Esophagus muscularis mucosa (tissue), 4 donors: ENCODE measurements around the gene B3GALNT2. TPM values are rescaled to one million over a fixed set of nuclear protein-coding genes. Genes with fewer than 3 reads are reported as not detected.

Experiments
- DNase-seq: peaks from one replicate; pipeline ENCODE4 v3.0.0-alpha.2; 2017; ENCODE audit errors: extremely low spot score
- H3K27ac ChIP-seq, 4 donors: fragments of 200-600 bp; sonication (generic); replicated peaks in 1 of 4; 1 replicate in 3 of 4; 2 replicates in 1 of 4; pipeline ENCODE4 v1.5.1; 2016 to 2019; ENCODE audit warnings: mild to moderate bottlenecking in 1 of 4
- H3K27me3 ChIP-seq, 4 donors: fragments of 200-600 bp; sonication (generic); one replicate each; pipeline versions ENCODE4 v1.5.1 to v1.6.0; 2016 to 2019
- H3K36me3 ChIP-seq, 4 donors: fragments of 200-600 bp; sonication (generic); one replicate each; pipeline ENCODE4 v1.5.1; 2016 to 2019
- H3K4me1 ChIP-seq, 4 donors: fragments of 200-600 bp; sonication (generic); one replicate each; pipeline ENCODE4 v1.5.1; 2016 to 2019
- H3K4me3 ChIP-seq, 4 donors: fragments of 200-600 bp; sonication (generic); 1 replicate in 2 of 4; 2 replicates in 2 of 4; pipeline ENCODE4 v1.5.1; 2016 to 2019; ENCODE audit warnings: mild to moderate bottlenecking in 4 of 4, moderate library complexity in 1 of 4
- H3K9me3 ChIP-seq, 4 donors: fragments of 200-600 bp; sonication (generic); 1 replicate in 3 of 4; 2 replicates in 1 of 4; pipeline ENCODE4 v1.5.1; 2016 to 2019
- EP300 ChIP-seq: sonication (generic); formaldehyde crosslinking; IDR thresholded peaks from one replicate; pipeline ENCODE4 v1.6.1; 2017; ENCODE audit warnings: antibody characterized with exemption
- POLR2A ChIP-seq: fragments of 450-650 bp; IDR thresholded peaks from one replicate; pipeline ENCODE4 v1.6.1; 2017; ENCODE audit warnings: antibody characterized with exemption, moderate library complexity, mild to moderate bottlenecking, low read depth
- POLR2AphosphoS5 ChIP-seq, 2 donors: sonication (generic); formaldehyde crosslinking; IDR thresholded peaks; one replicate each; pipeline ENCODE4 v1.6.1; 2017; ENCODE audit warnings: antibody characterized with exemption in 2 of 2
- WGBS: methylation state at CpG from one replicate; pipeline ENCODE4 v1.1.5; 2018; 5-methylcytosine and 5-hydroxymethylcytosine counted together
- intact Hi-C: fragments of 100-400 bp; cut with DNase I; formaldehyde crosslinking; loops from one replicate; pipeline ENCODE4 v1.15.1; 2023
- total RNA-seq, 4 donors: library from RNA; depleted of rRNA; stranded (reverse); fragments of >200 nt; gene quantifications; one replicate each; pipeline versions ENCODE4 v1.1.0 to v1.2.1, GENCODE V29; 2016
- TF ChIP-seq, protein P1 (sequence below), 3 experiments: fragments of 200-600 bp in 2 of 3; fragments of 450-650 bp in 1 of 3; sonication (generic) in 2 of 3; IDR thresholded peaks; one replicate each; pipeline ENCODE4 v1.5.1; 2017 to 2019; ENCODE audit warnings: antibody characterized with exemption in 3 of 3, mild to moderate bottlenecking in 2 of 3, moderate library complexity in 1 of 3

Gene B3GALNT2
- total RNA-seq, 4 donors from 2014 or later, result 49.0 to 68.4 (median 55.5) TPM

DNA sequence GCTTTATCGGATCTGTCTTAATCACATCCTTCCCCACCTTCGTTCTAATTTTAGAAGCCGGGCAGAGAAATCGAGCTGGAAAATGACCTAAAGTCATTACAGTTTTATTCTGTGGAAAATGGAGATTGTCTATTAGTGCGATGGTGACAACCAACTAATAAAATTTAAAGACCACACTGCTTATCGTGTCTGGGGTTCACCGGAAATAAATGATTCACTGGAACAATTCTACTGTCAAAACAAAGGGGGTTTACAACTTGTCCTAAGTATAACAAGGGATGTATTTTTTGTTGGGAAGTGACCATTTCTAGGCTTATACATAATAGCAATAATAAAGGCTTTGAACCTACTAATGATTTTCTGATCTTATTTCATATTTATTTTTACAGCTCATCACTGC, 55.6 kb downstream of the B3GALNT2 start:
- no peak overlapping the region for H3K27ac ChIP-seq
- H3K36me3 ChIP-seq, result peaks cover 50 to 99% (median 93%) of the 10 kb centered on the region in 4 donors
- H3K4me1 ChIP-seq, result no peaks in the 10 kb centered on the region
- no peak overlapping the region for H3K4me3 ChIP-seq
- H3K9me3 ChIP-seq, result no peaks in the 10 kb centered on the region
- intact Hi-C loops, result no loop called here
- DNase-seq, result no peak
- 82% methylated on average over 7 of the region's 7 CpGs for WGBS
- no peaks in the 10 kb centered on the region for H3K27me3 ChIP-seq
- TF ChIP-seq POLR2AphosphoS5 (IDR thresholded peaks at IDR 0.05) (no peak), POLR2A (no peak), EP300 (no peak)
- TF ChIP-seq, protein P1, sequence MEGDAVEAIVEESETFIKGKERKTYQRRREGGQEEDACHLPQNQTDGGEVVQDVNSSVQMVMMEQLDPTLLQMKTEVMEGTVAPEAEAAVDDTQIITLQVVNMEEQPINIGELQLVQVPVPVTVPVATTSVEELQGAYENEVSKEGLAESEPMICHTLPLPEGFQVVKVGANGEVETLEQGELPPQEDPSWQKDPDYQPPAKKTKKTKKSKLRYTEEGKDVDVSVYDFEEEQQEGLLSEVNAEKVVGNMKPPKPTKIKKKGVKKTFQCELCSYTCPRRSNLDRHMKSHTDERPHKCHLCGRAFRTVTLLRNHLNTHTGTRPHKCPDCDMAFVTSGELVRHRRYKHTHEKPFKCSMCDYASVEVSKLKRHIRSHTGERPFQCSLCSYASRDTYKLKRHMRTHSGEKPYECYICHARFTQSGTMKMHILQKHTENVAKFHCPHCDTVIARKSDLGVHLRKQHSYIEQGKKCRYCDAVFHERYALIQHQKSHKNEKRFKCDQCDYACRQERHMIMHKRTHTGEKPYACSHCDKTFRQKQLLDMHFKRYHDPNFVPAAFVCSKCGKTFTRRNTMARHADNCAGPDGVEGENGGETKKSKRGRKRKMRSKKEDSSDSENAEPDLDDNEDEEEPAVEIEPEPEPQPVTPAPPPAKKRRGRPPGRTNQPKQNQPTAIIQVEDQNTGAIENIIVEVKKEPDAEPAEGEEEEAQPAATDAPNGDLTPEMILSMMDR (IDR thresholded peaks at IDR 0.05), result no peak

DNA sequence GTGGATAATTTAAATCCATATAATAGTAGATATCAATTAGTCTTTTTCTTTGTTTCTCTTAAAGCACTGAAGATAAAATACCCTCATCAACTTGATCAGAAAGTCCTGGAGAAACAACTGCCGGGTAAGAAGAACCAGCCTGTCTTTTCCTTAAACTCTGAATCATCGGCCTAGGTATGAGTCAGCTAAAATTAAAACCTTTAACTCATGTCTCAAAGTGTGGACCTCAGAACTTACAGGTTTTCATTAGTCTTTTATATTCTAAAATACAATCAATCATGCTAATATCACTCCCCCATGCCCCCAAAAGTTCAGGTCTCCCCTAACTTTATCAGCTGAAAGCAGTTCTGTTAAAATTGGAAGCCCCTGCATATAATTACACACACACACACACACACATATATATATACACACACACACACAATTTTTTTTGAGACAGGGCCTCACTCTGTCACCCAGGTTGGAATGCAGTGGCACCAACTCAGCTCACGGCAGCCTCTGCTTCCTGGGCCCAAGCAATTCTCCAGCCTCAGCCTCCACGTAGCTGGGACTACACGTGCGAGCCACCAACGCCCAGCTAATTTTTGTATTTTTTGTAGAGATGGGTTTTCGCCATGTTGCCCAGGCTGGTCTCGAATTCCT, 61.3 kb downstream of the B3GALNT2 start:
- Histone ChIP-seq H3K27ac (peak overlapping the region in 2 of 4 donors; percentile 26 to 31), H3K4me3 (no peak overlapping the region), H3K9me3 (no peaks in the 10 kb centered on the region), H3K27me3 (no peaks in the 10 kb centered on the region), H3K36me3 (peaks cover 45 to 100% (median 97%) of the 10 kb centered on the region in 4 donors), H3K4me1 (no peaks in the 10 kb centered on the region)
- 81% methylated on average over 6 of the region's 9 CpGs for WGBS
- DNase-seq, result no peak
- intact Hi-C loops, result no loop called here
- TF ChIP-seq EP300, result no peak

DNA sequence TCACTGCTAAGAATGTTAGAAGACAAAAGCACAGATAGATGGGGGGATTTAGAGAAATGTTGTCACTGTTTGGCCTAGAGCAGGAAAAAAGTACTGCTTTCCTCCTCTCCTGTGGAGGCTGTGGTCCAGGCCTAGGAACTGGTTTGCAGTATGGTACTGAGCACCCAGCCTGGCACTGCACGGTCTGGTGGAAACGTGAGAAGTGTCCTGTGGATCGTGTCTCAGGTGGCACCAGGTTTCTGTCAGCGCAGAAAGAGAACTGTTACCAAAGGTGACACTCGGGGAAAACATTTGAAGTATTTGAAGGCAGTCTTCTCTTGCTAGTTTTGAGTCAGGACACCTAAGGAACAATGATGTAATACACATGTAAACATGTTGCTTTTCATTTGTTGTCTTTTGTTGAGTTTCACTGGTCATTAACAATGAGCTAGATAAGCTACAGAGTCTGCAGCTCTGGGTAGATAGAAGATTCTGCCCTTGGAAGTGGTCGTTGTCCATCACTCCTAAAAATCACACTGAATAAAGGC, 63.0 kb downstream of the B3GALNT2 start:
- Histone ChIP-seq H3K4me3 (no peak overlapping the region), H3K9me3 (no peaks in the 10 kb centered on the region), H3K36me3 (peaks cover 59 to 100% (median 97%) of the 10 kb centered on the region in 4 donors), H3K27ac (no peak overlapping the region), H3K4me1 (no peaks in the 10 kb centered on the region), H3K27me3 (no peaks in the 10 kb centered on the region)
- no peak for DNase-seq
- TF ChIP-seq EP300 (no peak), POLR2A (no peak), POLR2AphosphoS5 (IDR thresholded peaks at IDR 0.05) (no peak)
- TF ChIP-seq, protein P1 (IDR thresholded peaks at IDR 0.05), result no peak
- 93% methylated on average over 6 of the region's 6 CpGs for WGBS
- intact Hi-C loops, result no loop called here

DNA sequence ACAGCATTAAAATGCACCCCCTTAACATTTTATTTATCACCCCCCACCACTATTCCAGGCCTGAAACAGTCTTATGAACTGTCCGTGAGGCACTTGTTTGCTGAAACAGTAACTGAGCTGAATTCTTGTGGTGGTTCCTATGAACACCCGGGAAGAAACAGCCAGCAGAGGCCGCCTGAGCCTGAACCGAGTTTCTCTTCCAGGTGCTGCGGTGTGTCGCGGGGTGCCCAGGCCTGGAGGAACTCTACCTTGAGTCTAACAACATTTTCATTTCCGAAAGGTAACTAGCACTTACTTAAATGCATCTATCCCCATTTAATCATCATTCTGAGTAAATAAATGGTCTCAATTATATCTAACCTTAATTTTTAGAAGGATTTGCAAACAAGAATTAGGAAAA, 70.3 kb downstream of the B3GALNT2 start:
- 96% methylated on average over 5 of the region's 8 CpGs for WGBS
- H3K4me1 ChIP-seq, result no peaks in the 10 kb centered on the region
- H3K9me3 ChIP-seq, result no peaks in the 10 kb centered on the region
- intact Hi-C loops, result no loop called here
- peaks cover 29 to 76% (median 56%) of the 10 kb centered on the region in 4 donors for H3K36me3 ChIP-seq
- no peak overlapping the region for H3K27ac ChIP-seq
- H3K27me3 ChIP-seq, result no peaks in the 10 kb centered on the region
- no peak for DNase-seq
- TF ChIP-seq, protein P1 (IDR thresholded peaks at IDR 0.05), result no peak
- TF ChIP-seq EP300 (no peak), POLR2A (no peak), POLR2AphosphoS5 (IDR thresholded peaks at IDR 0.05) (no peak)
- no peak overlapping the region for H3K4me3 ChIP-seq

DNA sequence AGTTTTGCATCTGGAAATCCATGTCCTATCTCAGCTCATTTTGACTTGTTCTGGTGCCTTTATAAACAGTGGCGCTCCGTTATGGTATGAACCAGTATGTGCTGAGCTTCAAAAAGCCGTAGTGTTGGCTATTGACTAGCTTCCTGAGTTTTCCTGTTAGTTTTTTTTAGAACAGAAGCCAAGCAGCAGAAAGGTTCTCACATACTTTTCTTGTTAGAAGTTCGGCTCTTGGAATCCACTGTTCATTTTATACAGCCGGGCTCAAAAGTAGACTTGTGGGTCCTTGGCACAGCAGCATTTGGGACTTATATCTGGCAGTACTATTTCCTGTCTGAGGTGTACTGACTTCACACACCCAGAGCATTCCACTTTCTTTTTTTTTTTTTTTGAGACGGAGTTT, 73.3 kb downstream of the B3GALNT2 start:
- Histone ChIP-seq H3K36me3 (peaks cover 3 to 55% (median 36%) of the 10 kb centered on the region in 4 donors), H3K9me3 (no peaks in the 10 kb centered on the region), H3K27me3 (no peaks in the 10 kb centered on the region), H3K4me3 (no peak overlapping the region), H3K4me1 (no peaks in the 10 kb centered on the region), H3K27ac (no peak overlapping the region)
- intact Hi-C loops, result no loop called here
- no peak for DNase-seq
- WGBS, result 83% methylated on average over 6 of the region's 6 CpGs
- TF ChIP-seq POLR2A (no peak), POLR2AphosphoS5 (IDR thresholded peaks at IDR 0.05) (no peak), EP300 (no peak)
- TF ChIP-seq, protein P1 (IDR thresholded peaks at IDR 0.05), result no peak
